GM12892 (cell line): ENCODE measurements around the gene CIB2.

Experiments
- POLR2A ChIP-seq: IDR thresholded peaks from 2 replicates; pipeline ENCODE4 v1.6.1; 2011; ENCODE audit warnings: low read depth, low read length, control low read depth
- TAF1 ChIP-seq: IDR thresholded peaks from 2 replicates; pipeline ENCODE4 v1.6.1; 2011; ENCODE audit warnings: low read depth, mild to moderate bottlenecking, control low read depth, low read length, borderline replicate concordance

GRCh38 chr15:78079298-78080087 lies 51.8 kb downstream of the CIB2 start:
- TF ChIP-seq POLR2A = no peak
- TF ChIP-seq TAF1 = no peak
